NOMO-1 (cell line): ENCODE results near the gene KLHL29.

Experiments used
- DNase-seq, 2 experiments: peaks; one replicate each; lab custom pipeline; 2025; ENCODE audit not compliant: unreplicated experiment in 2 of 2; lab: John Stamatoyannopoulos, UW

KLHL29 gene

GRCh38 chr2:23366720-23367119 lies 18.3 kb upstream of the KLHL29 start:
- DNase-seq = peak in 1 of 2 experiments; percentile 8

GRCh38 chr2:23367760-23368159 lies 17.2 kb upstream of the KLHL29 start:
- DNase-seq = no peak

- DNase-seq = no peak
Observed at GRCh38 chr2:23373666-23374065, 11.3 kb upstream of the KLHL29 start.

GRCh38 chr2:23375448-23375847 lies 9.5 kb upstream of the KLHL29 start:
- DNase-seq = no peak

- DNase-seq = no peak
Observed at GRCh38 chr2:23376075-23376474, 8.9 kb upstream of the KLHL29 start.

GRCh38 chr2:23376972-23377371 lies 8.0 kb upstream of the KLHL29 start:
- DNase-seq = no peak

GRCh38 chr2:23377771-23378170 lies 7.2 kb upstream of the KLHL29 start:
- DNase-seq = no peak

- no peak for DNase-seq
Observed at GRCh38 chr2:23378496-23378895, 6.5 kb upstream of the KLHL29 start.

GRCh38 chr2:23379220-23379695 lies 5.7 kb upstream of the KLHL29 start:
- no peak for DNase-seq

- peak in 1 of 2 experiments; percentile 42 for DNase-seq
Observed at GRCh38 chr2:23380562-23381065, 4.4 kb upstream of the KLHL29 start.

- peak; percentile 25 to 78 for DNase-seq
Observed at GRCh38 chr2:23381084-23381483, 3.9 kb upstream of the KLHL29 start.

- no peak for DNase-seq
Observed at GRCh38 chr2:23381485-23381884, 3.5 kb upstream of the KLHL29 start.

GRCh38 chr2:23383100-23383499 lies 1.9 kb upstream of the KLHL29 start:
- no peak for DNase-seq

- no peak for DNase-seq
Observed at GRCh38 chr2:23385351-23385747, 370 bp downstream of the KLHL29 start.

GRCh38 chr2:23385748-23386338 lies 864 bp downstream of the KLHL29 start:
- DNase-seq = no peak

GRCh38 chr2:23386339-23387220 lies 1.6 kb downstream of the KLHL29 start:
- no peak for DNase-seq

- no peak for DNase-seq
Observed at GRCh38 chr2:23387221-23387550, 2.2 kb downstream of the KLHL29 start.

GRCh38 chr2:23387845-23388244 lies 2.9 kb downstream of the KLHL29 start:
- DNase-seq = no peak

GRCh38 chr2:23388294-23388693 lies 3.3 kb downstream of the KLHL29 start:
- no peak for DNase-seq

GRCh38 chr2:23388756-23389514 lies 4.0 kb downstream of the KLHL29 start:
- DNase-seq = no peak

GRCh38 chr2:23390152-23390551 lies 5.2 kb downstream of the KLHL29 start:
- peak; percentile 47 to 77 for DNase-seq
